SHP77 treated with DMSO at 0.1 percent for 48 hours (cell line): ENCODE results near the gene DDX19B.
"Not testable (repeated sequence)": the region's sequence is repeated elsewhere in the genome, so short reads cannot be mapped to it uniquely, and the experiment has no call there.

ENCODE experiments used
- DNase-seq: peaks from one replicate; lab custom pipeline; 2025; lab: John Stamatoyannopoulos, UW

The DDX19B gene

DNA sequence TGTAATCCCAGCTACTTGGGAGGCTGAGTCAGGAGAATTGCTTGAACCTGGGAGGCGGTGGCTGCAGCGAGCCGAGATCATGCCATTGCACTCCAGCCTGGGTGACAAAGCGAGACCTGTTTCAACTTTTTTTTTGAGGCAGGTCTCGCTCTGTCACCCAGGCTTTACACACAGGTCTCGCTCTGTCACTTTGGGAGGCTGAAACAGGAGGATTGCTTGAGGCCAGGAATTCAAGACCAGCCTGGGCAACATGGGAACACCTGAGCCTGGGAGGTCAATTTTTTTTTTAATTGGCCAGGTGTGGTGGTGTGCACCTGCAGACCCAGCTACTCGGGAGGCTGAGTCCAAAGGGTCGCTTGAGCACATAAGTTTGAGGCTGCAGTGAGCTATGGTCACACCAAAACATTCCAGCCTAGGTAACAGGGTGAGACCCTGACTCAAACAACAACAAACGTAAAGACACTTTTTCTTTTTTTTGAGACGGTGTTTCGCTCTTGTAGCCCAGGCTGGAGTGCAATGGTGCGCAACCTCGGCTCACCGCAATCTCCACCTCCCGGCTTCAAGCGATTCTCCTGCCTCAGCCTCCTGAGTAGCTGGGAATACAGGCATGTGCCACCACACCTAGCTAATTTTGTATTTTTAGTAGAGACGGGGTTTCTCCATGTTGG lies 11.5 kb upstream of the DDX19B start:
- DNase-seq, result not testable (repeated sequence)

DNA sequence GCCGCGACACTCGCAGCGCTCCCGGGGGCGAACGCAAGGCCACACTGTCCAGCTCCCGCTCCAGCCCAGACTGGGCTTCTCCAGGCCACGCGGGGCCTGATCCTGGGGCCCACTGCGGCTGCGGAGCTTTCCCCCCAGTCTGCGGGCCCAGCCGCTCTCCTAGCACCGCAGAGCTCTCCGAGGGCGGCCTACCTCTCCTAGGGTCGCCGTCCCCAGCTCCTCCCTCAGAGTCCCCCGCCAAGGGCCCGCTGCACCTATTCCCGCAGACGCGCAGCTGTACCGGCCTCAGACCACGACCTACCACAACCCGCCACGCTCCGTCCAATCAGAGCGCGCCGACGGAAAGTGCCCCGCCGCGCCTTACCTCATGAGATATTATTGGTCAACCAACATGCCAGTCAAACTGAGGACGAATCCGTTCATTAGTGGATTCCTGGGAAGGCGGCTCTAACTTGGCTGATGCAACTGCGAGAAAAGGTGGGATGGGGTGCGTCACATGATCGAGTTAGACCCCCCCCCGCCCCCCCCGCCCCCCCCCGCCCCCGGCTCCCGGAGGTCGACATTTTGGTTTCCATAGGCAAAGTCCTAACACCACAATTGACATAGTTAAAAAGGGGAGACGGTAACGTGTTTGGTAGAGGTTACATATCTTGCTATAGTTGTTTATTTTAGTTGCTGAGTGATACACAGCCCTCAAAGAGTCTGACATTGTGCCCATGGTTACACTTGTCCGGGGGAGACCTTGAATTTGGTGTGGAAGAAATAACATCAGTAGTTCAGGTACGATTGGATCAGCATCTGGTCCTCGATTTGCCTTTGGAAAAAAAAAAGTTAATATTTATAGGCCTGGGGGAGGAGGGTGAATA lies 9.5 kb upstream of the DDX19B start, which contains the start of gene AARS1:
Gene AARS1, minus strand, starts transcription at position 278 of the 866 bp plus-strand sequence. CDS start 6,743 bp downstream, outside the sequence.
- peak; percentile 100 for DNase-seq

DNA sequence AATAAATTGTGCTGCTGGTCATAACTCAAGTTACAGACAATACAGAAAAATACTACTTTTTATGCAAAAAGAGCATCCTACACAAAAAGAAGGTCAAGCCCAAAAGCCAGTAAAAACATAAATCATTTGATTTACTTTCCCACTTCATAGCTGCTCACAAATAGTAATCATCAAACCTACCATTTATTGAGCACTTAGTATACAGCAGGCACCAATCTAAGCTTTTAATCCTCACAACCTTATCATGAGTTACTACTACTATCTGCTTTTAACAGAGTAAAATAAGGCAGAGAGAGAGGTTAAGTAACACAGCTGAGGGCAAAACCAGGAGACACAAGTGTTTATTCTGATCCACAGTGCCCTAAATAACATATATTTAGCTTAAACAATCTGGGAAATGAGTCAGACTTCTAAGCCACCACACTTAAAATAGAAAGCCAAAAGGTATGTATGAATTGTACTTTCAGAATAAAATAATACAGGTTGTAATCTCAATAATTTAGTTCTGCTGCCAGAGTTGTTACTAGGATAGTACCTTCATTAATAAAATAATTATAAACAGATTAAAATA lies 8.0 kb upstream of the DDX19B start:
- no peak for DNase-seq

DNA sequence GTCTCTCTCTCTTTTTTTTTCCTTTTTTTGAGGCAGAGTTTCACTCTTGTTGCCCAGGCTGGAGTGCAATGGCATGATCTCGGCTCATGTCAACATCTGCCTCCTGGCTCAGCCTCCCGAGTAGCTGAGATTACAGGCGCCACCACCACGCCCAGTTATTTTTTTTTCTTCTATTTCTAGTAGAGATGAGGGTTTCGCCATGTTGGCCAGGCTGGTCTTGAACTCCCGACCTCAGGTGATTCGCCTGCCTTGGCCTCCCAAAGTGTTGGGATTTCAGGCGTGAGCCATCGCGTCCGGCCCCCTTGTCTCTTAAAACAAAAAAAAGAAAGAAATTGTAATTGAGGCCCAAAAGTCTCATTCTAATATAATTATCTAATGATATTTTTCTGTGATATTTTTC lies 6.8 kb upstream of the DDX19B start:
- not testable (repeated sequence) for DNase-seq

DNA sequence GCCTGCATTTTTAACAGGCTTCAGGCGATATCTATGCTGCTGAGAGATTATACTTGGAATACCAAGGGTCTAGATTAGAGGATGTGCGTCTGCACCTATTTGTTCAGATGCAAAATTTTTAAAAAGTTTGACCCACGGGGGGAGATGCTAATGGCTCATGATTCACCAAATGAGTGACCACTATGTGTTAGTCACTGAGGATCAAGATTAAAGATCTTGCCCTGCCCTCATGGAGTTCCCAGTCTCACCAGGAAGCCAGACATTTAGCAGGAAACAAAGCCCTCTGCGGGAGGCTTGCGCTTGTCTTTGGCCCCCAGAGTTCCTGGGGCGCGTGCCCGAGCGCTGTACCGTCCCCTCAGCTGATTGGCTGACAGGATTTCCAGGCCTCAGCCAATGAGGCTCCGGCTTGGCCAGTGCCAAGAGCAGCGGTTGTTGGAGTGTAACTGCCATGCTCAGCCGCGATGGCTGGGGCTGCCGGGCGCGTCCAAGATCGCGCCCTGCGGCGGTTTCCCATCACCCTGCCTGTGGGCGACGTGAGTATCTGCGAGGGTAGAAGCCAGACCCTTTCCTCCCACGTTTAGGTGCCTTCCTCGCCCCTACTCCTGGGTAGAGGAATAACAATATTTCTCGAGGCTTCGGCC lies 4.5 kb upstream of the DDX19B start:
- DNase-seq, result no peak

DNA sequence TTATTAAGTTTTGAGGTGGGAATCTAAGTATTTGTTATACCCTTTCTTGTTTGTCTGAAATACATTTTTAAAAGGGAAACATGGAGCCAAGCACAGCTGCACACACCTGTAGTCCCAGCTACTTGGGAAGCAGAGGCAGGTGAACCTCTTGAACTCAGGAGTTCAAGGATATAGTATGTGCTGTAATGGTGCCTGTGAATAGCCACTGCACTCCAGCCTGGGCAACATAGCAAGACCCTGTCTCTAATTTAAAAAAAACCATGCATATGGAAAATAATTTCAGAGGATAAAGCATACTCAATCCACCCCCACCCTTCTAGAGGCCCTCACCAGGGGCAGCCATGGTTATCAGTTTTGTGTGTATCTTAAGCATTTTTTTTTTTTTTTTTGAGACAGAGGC lies 3.4 kb upstream of the DDX19B start:
- DNase-seq, result no peak

DNA sequence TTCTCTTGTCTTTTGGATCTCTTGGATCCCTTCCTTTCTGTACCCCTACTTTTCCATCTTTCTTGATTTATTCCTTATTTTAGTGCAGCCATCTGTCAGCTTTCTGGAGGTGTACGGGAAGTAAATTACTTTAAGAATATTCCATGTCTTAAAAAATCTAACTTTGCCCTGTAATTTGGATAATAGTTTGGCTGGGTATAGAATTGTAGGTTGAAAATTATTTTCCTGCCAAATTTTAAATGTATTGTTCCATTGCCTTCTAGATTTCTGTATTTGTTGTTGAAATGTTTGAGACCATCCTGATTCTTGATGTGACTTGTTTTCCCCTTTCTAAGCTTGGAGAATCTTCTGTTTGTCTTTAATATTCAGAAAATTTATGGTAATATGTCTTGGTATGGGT lies 2.1 kb downstream of the DDX19B start:
- DNase-seq, result no peak

DNA sequence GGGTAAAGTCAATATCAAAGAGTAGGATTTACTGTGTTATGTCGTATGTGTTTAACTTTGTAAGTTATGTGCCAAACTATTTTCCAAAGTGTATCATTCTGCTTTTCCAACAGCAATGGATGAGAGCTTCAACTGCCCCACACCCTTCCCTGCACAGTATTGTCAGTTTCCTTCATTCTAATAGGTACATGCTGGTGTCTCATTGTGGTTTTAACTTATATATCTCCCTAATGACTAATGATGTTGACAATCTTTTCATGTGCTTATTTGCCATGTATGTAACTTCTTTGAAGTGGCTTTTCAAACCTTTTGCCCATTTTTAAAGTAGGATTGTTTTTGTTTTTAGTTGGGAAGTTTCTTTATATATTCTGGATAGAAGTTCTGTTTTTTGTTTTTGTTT lies 3.8 kb downstream of the DDX19B start:
- DNase-seq, result no peak

DNA sequence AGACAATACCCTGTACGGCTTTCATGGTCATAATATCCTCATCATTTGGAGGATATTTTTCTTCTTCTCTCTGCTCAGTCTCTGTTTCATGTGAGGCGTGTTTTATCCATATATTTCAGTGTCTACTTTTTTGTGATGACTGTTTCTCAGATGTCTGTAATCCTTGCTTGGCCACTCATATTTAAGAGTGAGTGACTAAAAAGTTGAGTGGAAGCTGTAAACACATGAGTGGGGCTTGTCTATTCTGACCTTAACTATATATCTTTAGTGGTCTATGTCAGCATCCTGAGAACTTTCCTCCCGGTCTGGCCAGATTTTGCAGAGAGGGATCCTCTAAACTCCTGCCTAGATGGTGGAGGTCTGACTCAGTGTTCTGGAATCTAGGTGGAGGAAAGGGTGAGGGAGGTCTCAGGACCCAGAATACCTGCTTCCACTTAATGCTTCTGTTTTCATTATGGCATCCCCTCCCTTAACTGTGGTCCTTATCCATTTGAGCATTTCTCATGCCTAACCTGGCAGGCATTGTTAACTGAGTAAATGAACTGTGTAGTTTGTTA lies 6.0 kb downstream of the DDX19B start:
- no peak for DNase-seq

DNA sequence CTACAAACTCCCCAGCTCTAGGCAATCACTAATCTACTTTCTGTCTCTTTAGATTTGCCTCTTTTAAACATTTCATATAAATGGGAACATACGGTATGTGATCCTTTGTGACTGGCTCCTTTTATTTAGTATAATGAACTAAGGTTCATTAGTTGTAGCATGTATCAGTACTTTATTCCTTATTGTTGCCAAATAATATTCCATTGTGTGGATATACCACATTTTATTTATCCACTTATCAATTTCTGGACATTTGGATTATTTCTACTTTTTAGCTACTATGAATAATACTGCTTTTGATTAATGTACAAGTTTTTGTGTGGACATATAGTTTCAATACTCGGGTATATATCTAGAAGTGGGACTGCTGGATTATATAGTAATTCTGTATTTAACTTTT lies 7.9 kb downstream of the DDX19B start:
- DNase-seq, result no peak

DNA sequence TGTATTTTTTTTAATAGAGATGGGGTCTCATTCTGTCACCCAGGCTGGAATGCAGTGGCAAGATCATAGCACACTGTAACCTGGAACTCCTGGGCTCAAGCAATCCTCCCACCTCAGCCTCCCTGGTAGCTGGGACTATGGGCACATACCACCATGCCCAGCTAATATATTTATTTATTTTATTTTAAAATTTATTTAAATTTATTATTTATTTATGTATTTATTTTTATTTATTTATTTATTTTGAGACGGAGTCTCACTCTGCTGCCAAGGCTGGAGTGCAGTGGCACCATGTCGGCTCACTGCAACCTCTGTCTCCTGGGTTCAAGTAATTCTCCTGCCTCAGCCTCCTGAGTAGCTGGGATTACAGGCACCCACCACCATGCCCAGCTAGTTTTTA lies 8.7 kb downstream of the DDX19B start:
- DNase-seq, result not testable (repeated sequence)

DNA sequence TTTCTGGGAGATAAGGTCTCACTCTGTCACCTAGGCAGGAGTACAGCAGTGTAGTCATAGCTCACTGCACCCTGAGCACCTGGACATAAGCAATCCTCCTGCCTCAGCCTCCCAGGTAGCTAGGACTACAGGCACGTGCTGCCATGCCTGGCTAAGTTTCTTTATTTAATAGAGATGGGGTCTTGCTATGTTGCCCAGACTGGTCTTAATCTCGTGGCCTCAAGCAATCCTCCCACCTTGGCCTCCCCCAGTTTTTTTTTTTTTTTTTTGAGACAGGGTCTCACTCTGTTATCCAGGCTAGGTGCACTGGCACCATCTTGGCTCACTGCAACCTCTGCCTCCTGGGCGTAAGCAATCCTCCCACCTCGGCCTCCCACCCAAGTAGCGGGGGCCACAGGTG lies 21.1 kb downstream of the DDX19B start:
- no peak for DNase-seq

DNA sequence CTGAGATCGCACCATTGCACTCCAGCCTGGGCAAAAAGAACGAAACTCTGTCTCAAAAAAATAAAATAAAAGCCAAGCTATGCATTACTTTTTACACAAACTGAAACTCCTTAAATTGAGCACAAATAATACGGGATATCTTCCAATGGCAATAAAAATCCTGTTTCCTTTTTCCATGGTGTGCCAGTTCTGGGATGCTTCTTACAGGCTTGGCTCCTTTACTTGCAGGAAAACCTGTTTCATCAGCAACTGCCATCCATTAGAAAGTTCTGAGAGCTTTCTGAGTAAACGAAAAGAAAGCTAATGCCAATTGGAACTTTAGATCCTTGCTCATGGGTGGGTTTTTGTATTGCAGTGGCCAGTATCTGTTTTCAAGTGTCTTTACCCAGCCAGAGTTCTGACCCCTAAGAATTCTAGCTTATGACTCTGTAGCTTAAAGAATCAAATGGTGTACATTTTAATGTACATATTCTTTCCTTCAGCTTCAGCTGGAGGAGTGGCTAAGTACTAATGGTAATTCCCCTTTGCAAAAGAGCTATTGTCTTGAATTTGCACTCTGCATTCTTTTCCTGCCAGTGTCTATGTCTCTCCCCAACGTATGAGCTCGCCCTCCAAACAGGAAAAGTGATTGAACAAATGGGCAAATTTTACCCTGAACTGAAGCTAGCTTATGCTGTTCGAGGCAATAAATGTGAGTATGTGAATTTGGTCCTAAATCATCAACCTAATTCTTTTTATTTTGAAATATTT lies 26.2 kb downstream of the DDX19B start:
- DNase-seq, result no peak

DNA sequence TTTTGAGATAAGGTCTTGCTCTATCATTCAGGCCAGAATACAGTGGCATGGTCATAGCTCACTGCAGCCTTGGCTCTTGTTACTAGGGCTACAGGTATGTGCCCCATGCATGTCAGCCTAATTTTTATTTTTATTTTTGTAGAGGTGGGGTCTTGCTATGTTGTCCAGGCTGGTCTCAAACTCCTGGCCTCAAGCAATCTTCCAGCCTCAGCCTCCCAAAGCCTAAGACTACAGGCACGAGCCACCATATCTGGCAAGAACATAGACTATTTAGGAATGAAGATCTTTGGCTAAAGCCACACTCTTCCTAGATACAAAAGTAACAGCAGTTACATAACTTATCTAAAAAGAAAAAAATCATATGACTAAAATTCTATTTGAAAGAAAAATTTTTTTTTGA lies 32.1 kb downstream of the DDX19B start:
- no peak for DNase-seq

DNA sequence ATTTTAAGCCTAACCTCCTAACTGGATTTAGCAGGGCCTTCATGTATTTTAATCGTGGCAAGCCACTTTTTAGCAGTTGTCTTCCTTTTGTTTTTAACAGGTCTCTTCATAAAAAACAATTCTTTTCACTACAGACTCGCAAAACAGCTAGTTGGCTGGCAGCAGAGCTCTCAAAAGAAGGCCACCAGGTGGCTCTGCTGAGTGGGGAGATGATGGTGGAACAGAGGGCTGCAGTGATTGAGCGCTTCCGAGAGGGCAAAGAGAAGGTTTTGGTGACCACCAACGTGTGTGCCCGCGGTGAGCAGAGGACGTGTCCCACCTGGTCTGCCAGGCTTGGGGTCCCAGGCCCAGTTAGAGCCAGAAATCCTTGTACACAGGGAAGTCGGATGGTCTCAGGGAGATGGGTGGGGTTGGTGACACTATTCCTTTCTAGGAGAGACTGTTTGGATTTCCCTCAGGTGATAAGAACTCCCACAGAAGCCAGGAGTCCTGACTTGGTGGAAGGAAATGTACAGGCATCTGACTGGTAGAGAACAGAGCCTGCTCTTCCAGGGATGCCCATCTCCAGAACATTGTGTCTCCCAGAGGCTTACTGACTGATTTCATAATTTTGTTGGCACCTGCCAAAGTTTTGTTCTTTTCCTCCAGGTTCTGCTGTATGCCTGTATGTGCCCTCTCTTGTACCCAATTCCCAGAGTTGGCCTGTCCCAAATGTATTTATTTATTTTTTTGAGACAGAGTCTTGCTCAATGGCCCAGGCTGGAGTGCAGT lies 32.8 kb downstream of the DDX19B start:
- no peak for DNase-seq

DNA sequence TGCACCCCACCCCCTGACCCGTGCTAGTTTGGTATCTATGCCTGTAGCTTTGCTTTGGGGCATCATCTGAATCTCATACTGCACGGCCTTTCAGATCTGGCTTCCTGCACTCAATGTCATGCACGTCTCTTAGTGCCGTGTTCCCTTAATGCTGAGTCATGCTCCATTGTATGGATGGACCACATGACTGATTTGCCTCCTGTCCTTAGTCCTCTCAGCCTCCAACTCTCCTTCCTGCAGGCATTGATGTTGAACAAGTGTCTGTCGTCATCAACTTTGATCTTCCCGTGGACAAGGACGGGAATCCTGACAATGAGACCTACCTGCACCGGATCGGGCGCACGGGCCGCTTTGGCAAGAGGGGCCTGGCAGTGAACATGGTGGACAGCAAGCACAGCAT lies 33.7 kb downstream of the DDX19B start:
- not testable (repeated sequence) for DNase-seq

DNA sequence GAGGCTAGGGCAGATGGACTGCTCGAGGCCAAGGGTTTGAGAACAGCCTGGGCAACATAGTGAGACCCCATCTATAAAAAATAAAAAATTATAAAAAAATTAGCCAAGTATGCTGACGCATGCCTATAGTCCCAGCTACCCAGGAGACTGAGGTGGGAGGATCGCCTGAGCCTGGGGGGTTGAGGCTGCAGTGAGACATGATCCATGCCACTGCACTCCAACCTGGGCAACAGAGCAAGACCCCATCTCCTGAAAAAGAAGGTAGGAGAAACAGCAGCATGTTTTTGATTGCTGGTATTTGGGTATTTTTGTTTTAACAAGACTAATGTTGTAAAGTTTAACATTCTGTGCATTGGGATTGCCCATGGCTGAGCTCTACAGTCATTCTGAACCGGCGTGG lies 38.8 kb downstream of the DDX19B start:
- no peak for DNase-seq

DNA sequence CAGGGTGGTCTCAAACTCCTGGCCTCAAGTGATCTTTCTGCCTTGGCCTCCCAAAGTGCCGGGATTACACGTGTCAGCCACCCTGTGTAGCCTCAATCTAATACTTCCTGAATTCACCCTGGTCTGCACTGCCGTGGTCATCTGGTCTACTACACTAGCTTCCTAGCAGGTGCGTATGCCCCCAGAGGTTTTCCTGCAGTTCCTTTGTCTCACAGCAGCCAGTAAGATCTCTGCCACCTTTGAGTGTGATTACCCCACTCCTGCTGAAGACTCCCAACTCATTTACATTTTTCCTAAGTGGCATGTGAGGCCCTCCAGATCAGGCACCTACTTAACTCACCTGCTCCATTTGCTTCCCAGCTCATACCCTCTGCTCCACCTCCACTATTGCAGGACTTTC lies 42.6 kb downstream of the DDX19B start:
- DNase-seq, result no peak

DNA sequence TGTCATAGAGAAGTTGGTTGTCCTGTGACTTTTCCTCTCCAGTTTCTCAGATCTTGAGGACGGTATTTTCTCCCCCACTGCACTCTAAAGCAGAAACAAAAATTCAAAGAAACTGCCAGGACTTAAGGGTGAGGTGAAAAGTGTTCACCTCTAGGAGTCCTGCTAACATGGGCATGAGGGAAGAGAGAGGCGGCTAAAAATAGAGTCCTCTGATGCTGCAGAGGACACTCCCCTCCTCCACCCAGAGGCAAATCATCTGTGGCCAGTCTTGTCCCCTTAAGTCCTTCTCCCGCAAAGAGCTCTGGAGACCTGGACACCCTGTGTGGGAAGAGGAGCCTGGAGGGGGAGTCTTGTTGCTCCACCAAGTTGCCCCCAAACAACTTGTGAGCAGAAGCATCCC lies 43.0 kb downstream of the DDX19B start:
- DNase-seq, result no peak

DNA sequence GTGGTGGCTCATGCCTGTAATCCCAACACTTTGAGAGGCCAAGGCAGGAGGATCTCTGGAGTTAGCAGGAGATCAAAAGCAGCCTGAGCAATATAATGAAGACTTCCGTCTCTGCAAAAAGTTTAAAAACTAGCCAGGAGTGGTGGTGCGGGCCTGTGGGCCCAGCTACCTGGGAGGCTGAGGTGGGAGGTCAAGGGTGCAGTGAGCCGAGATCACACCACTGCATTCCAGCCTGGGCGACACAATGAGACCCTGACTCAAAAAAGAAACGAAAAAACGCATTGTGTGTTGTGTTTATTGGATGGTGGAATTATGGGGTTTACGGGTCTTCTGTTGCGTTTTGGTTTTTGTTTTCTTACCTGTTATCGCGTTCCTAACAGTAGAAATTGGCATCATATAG lies 46.9 kb downstream of the DDX19B start:
- DNase-seq, result no peak

DNA sequence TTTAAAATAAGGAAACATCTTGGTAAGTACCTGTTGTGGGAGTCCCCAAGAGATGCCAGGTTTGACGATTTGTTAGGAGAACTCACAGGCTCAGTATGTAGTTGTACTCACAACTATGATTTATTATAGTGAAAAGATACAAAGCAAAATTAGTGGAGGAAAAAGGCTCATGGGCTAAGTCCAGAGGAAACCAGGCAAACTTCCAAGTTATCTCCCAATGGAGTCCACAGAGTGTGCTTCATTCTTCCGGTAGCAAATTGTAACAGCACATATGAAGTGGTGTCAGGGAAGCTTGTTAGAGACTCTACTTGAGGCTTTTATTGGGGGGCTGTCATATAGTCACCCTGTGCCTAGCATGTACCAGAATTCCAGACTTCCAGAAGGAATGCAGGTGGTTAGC lies 50.0 kb downstream of the DDX19B start:
- DNase-seq, result no peak
